Inflammatory macrophage treated with lipopolysaccharide for 4 hours (primary cell): ENCODE data around the gene ROBO2.

Experiments
- DNase-seq: peaks from one replicate; pipeline ENCODE4 v3.0.0-alpha.2; 2020

Gene ROBO2

GRCh38 chr3:77426531-77426930 lies 386.6 kb downstream of the ROBO2 start:
- no peak for DNase-seq

GRCh38 chr3:77427528-77427927 lies 387.6 kb downstream of the ROBO2 start:
- no peak for DNase-seq

DNA sequence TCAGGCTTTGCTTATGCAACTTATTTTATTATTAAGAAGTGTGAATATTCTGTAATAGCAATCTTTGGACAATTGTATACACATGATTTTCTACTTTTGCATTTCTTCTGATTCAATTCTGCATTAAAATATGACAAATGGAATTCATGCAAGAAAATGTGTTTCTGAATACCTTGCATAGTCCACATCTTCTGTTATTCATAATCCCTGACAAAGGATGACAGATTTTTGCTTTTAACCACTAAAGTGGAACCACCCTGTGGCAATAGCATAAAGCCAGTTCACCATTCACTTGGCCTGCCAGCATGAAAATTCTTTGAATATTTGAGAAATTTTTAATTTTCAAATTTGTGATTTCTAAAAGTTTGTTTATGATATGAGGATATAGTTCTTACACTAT lies 397.0 kb downstream of the ROBO2 start:
- no peak for DNase-seq

- no peak for DNase-seq
Measured at GRCh38 chr3:77446084-77446483, 406.2 kb downstream of the ROBO2 start.

- no peak for DNase-seq
Measured at GRCh38 chr3:77446761-77447160, 406.9 kb downstream of the ROBO2 start.

GRCh38 chr3:77449459-77450350 lies 409.8 kb downstream of the ROBO2 start:
- DNase-seq = no peak

GRCh38 chr3:77456431-77456830 lies 416.5 kb downstream of the ROBO2 start:
- DNase-seq = no peak

DNA sequence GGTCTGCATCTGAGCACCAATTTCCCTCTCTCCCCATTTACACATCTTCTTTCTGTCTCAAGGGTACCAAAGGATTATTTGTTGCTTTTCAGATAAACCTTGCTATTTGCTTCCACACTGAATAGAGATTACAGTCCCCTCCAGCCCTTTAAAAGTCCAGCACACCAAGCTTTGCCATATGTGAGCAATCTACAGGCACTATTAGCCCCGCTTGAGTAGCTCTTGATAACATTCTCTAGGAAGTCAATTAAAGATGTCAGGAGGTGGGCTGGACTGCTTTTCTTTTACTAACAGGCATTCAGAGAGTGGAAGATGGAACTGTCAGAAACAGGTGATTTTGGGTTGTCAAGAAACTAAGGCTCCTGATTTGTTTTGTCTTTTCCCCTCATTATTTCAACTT lies 417.0 kb downstream of the ROBO2 start:
- DNase-seq = no peak

GRCh38 chr3:77459926-77460325 lies 420.0 kb downstream of the ROBO2 start:
- DNase-seq = no peak

- no peak for DNase-seq
Measured at GRCh38 chr3:77460326-77460725, 420.4 kb downstream of the ROBO2 start.

DNA sequence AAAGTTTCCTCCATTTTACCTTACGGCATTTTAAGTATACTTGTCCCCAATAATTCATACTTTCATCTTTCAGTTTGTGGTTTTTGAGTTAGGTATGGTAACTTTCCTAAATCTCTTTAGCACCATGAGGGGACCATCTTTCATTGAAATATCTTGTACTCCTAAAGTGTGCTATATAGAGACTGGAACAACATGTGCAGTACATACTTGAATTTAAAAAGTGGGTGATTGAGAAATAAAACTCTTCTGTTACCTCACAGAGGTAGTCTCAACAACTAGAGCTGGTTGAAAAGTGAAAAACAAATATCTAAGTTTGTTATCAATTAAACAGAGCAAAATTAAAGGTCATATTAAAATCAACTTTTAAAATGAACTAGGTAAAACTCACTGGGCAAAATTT lies 423.1 kb downstream of the ROBO2 start:
- no peak for DNase-seq

DNA sequence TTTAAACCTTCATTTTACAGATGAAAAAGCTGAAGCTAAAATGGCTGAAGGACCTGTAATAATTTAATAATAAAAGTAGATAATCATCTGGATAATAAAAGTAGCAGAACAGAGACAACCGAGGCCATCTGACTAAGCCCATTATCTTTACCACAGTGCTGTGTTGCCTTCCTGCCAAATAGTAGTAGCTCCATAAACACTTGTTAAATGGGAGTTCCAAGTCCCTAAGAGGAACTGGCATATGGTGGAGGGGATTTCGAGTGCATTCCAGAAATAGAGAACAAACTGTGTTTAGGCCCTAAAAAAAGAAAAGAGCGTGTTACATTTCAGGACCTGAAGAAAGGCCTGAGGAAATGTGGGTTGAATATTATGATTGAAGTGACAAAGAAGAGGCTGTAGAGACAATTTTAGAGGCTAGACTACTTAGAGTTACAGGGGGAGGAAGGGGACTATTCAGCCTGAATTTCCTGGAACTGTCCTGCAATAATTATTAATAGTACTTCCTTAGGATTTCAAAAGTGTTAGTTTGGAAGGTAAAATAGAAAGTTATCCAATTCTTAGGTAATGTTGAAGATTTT lies 424.3 kb downstream of the ROBO2 start:
- no peak for DNase-seq

DNA sequence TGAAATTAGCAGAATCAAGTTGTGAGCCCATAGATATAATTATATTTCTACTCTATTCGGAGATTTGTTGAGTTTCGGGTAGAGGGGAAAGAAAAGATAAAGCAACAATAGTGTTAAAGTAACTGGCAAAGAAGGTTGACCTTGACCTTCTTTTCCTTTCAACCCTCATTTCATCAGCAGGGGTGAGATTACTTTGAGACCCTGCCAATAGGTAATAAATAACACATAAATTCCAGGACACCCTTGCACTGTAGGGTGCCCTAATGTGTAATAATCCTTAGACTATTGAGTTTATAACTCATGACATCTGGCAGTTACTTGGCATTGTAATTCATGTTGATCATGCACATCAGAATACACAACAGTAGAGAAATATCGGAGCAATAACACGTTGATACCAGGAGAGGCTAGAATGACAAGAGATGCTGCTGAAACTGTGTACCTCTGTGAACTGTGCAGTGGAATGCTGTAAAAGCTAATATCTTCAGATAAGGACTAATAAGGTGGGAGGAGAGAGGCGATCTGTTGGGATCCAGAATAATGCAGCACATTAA lies 426.7 kb downstream of the ROBO2 start:
- DNase-seq = no peak

- no peak for DNase-seq
Measured at GRCh38 chr3:77467702-77468625, 428.1 kb downstream of the ROBO2 start.

- DNase-seq = no peak
Measured at GRCh38 chr3:77468626-77469020, 428.7 kb downstream of the ROBO2 start.

DNA sequence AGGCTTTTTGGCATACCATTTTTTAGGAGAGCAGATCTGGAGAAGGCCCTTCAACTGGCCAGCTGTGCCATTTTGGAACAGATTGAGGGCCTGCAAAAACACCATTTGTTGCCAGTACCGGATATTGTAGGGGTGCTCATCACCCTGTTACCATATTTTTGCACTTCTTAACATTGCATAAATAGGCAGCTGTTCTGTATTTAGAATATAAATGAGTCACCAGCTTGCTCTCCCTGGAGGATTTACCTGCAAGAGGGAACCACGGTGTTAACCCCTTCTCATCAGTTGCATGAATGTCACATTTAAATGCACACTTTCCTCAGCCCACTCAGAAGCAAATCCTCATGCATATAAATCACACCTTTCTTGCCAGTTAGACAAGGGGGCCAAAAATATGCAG lies 435.6 kb downstream of the ROBO2 start:
- no peak for DNase-seq

GRCh38 chr3:77479021-77479420 lies 439.1 kb downstream of the ROBO2 start:
- no peak for DNase-seq

GRCh38 chr3:77489216-77489615 lies 449.3 kb downstream of the ROBO2 start:
- no peak for DNase-seq

- DNase-seq = no peak
Measured at GRCh38 chr3:77491961-77492360, 452.1 kb downstream of the ROBO2 start.

GRCh38 chr3:77500721-77501120 lies 460.8 kb downstream of the ROBO2 start:
- DNase-seq = no peak

GRCh38 chr3:77506384-77506783 lies 466.5 kb downstream of the ROBO2 start:
- DNase-seq = no peak

DNA sequence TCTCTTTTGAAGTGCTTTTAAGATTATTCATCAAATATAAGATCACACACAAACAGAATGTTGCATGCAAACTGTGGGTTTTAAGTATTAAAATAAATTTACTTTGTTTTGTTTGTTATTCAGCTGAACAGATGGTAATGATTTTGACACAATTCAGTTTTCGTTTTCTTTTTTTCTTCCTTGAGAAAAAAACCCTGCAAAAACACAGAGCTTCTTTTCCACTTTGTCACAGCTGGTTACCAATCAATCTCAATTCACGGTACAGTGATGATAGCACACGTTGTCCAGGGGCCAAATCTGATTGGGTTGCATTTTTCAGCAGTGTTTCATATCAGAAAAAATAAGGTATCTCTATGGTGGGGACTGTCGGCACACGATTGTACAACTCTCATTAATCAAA lies 473.6 kb downstream of the ROBO2 start:
- DNase-seq = no peak

DNA sequence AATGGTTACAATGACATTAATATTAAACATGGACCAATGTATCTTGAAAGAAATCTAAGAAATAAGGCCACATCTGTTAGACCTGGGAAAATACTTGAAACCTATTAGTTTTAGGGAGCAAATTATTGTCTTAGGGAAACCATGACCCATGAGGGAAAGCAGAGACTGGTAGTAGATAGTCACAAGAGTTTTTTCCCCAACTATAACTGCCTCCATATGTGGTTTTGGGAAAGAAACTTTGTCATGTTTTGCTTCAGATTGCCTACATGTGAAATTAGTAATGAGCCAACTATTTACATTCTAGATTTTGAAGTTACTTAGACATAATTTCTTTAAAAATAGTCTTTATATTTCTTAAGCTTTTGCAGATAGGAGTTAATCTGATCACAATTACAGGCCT lies 474.9 kb downstream of the ROBO2 start:
- DNase-seq = no peak
